Uterus (tissue), 2 donors: Measurements from ENCODE around the gene NCBP1.

Source experiments
- POLR2A ChIP-seq, 2 donors: fragments of 450-650 bp; IDR thresholded peaks; one replicate each; pipeline ENCODE4 v1.6.1; 2016; ENCODE audit warnings: antibody characterized with exemption in 2 of 2, mild to moderate bottlenecking in 1 of 2, moderate library complexity in 1 of 2
- TF ChIP-seq, protein P1 (sequence below), 4 experiments: fragments of 200-600 bp in 2 of 4; fragments of 450-650 bp in 2 of 4; sonication (generic) in 2 of 4; IDR thresholded peaks; one replicate each; pipeline ENCODE4 v1.5.1; 2016 to 2019; ENCODE audit warnings: antibody characterized with exemption in 4 of 4, mild to moderate bottlenecking in 2 of 4, moderate library complexity in 1 of 4

- TF ChIP-seq POLR2A (IDR thresholded peaks at IDR 0.05): no peak
- TF ChIP-seq, protein P1, sequence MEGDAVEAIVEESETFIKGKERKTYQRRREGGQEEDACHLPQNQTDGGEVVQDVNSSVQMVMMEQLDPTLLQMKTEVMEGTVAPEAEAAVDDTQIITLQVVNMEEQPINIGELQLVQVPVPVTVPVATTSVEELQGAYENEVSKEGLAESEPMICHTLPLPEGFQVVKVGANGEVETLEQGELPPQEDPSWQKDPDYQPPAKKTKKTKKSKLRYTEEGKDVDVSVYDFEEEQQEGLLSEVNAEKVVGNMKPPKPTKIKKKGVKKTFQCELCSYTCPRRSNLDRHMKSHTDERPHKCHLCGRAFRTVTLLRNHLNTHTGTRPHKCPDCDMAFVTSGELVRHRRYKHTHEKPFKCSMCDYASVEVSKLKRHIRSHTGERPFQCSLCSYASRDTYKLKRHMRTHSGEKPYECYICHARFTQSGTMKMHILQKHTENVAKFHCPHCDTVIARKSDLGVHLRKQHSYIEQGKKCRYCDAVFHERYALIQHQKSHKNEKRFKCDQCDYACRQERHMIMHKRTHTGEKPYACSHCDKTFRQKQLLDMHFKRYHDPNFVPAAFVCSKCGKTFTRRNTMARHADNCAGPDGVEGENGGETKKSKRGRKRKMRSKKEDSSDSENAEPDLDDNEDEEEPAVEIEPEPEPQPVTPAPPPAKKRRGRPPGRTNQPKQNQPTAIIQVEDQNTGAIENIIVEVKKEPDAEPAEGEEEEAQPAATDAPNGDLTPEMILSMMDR (IDR thresholded peaks at IDR 0.05): no peak
Observed at GRCh38 chr9:97647996-97648395, 14.4 kb downstream of the NCBP1 start.
